IPS-15b (cell line): ENCODE data around the gene PGM5.
"Not testable (repeated sequence)": the region's sequence is repeated elsewhere in the genome, so short reads cannot be mapped to it uniquely, and the experiment has no call there.

ENCODE experiments used
- H3K27me3 ChIP-seq: one replicate; pipeline ENCODE4 v1.6.1; 2013; ENCODE audit warnings: low read length; ENCODE audit not compliant: control insufficient read depth, insufficient read depth
- H3K36me3 ChIP-seq: one replicate; pipeline ENCODE4 v1.6.1; 2013; ENCODE audit warnings: low read length; ENCODE audit not compliant: control insufficient read depth, insufficient read depth
- H3K4me1 ChIP-seq: one replicate; pipeline ENCODE4 v1.6.1; 2013; ENCODE audit warnings: mild to moderate bottlenecking, low read length; ENCODE audit not compliant: control insufficient read depth, insufficient read depth
- H3K4me3 ChIP-seq: one replicate; pipeline ENCODE4 v1.5.1; 2013; ENCODE audit warnings: low read depth, low read length
- H3K9ac ChIP-seq: one replicate; pipeline ENCODE4 v1.6.1; 2013; ENCODE audit warnings: low read depth, mild to moderate bottlenecking, low read length
- H3K9me3 ChIP-seq: one replicate; pipeline ENCODE4 v1.6.1; 2013; ENCODE audit warnings: mild to moderate bottlenecking, low read length; ENCODE audit not compliant: control insufficient read depth, insufficient read depth

Gene PGM5

GRCh38 chr9:68390737-68391136 is 34.3 kb downstream of the PGM5 start:
- H3K9ac ChIP-seq, H3K36me3 ChIP-seq, H3K9me3 ChIP-seq, H3K4me1 ChIP-seq, H3K4me3 ChIP-seq, H3K27me3 ChIP-seq: not testable (repeated sequence)

GRCh38 chr9:68396411-68397094 is 40.1 kb downstream of the PGM5 start:
- not testable (repeated sequence) for H3K9me3 ChIP-seq, H3K27me3 ChIP-seq, H3K36me3 ChIP-seq, H3K4me1 ChIP-seq, H3K4me3 ChIP-seq, H3K9ac ChIP-seq

- not testable (repeated sequence) for H3K9me3 ChIP-seq, H3K36me3 ChIP-seq, H3K4me1 ChIP-seq, H3K9ac ChIP-seq, H3K4me3 ChIP-seq, H3K27me3 ChIP-seq
Observed at GRCh38 chr9:68397095-68397423, 40.6 kb downstream of the PGM5 start.

GRCh38 chr9:68397796-68398195 is 41.4 kb downstream of the PGM5 start:
- H3K4me3 ChIP-seq, H3K9me3 ChIP-seq, H3K27me3 ChIP-seq, H3K36me3 ChIP-seq, H3K4me1 ChIP-seq, H3K9ac ChIP-seq: not testable (repeated sequence)

GRCh38 chr9:68398324-68398723 is 41.9 kb downstream of the PGM5 start:
- not testable (repeated sequence) for H3K9ac ChIP-seq, H3K36me3 ChIP-seq, H3K9me3 ChIP-seq, H3K4me1 ChIP-seq, H3K27me3 ChIP-seq, H3K4me3 ChIP-seq

- not testable (repeated sequence) for H3K36me3 ChIP-seq, H3K4me3 ChIP-seq, H3K9ac ChIP-seq, H3K9me3 ChIP-seq, H3K4me1 ChIP-seq, H3K27me3 ChIP-seq
Observed at GRCh38 chr9:68404421-68405185, 48.2 kb downstream of the PGM5 start.

GRCh38 chr9:68411865-68412264 is 55.5 kb downstream of the PGM5 start:
- not testable (repeated sequence) for H3K9me3 ChIP-seq, H3K4me1 ChIP-seq, H3K36me3 ChIP-seq, H3K9ac ChIP-seq, H3K27me3 ChIP-seq, H3K4me3 ChIP-seq

- not testable (repeated sequence) for H3K36me3 ChIP-seq
Observed at GRCh38 chr9:68412754-68413153, 56.3 kb downstream of the PGM5 start.

GRCh38 chr9:68415065-68415464 is 58.7 kb downstream of the PGM5 start:
- H3K4me3 ChIP-seq, H3K9me3 ChIP-seq, H3K9ac ChIP-seq, H3K36me3 ChIP-seq, H3K4me1 ChIP-seq: not testable (repeated sequence)
- peaks cover 11% of the 10 kb centered on the region for H3K27me3 ChIP-seq

More at GRCh38 chr9:68412754-68413153, 56.3 kb downstream of the PGM5 start:
- H3K4me3 ChIP-seq, H3K9me3 ChIP-seq, H3K4me1 ChIP-seq, H3K27me3 ChIP-seq, H3K9ac ChIP-seq: not testable (repeated sequence)

GRCh38 chr9:68416936-68417564 is 60.6 kb downstream of the PGM5 start:
- Histone ChIP-seq H3K36me3 (no peaks in the 10 kb centered on the region), H3K27me3 (peaks cover 13% of the 10 kb centered on the region), H3K4me1 (no peaks in the 10 kb centered on the region), H3K9me3 (no peaks in the 10 kb centered on the region), H3K9ac (no peak overlapping the region), H3K4me3 (no peak overlapping the region)

GRCh38 chr9:68417762-68418161 is 61.4 kb downstream of the PGM5 start:
- no peaks in the 10 kb centered on the region for H3K4me1 ChIP-seq
- no peaks in the 10 kb centered on the region for H3K9me3 ChIP-seq
- peaks cover 13% of the 10 kb centered on the region for H3K27me3 ChIP-seq
- no peaks in the 10 kb centered on the region for H3K36me3 ChIP-seq
- no peak overlapping the region for H3K9ac ChIP-seq
- H3K4me3 ChIP-seq: no peak overlapping the region

GRCh38 chr9:68418259-68418845 is 61.9 kb downstream of the PGM5 start:
- H3K9me3 ChIP-seq: no peaks in the 10 kb centered on the region
- no peak overlapping the region for H3K9ac ChIP-seq
- no peak overlapping the region for H3K4me3 ChIP-seq
- H3K4me1 ChIP-seq: no peaks in the 10 kb centered on the region
- H3K27me3 ChIP-seq: peaks cover 14% of the 10 kb centered on the region
- H3K36me3 ChIP-seq: no peaks in the 10 kb centered on the region
